H1 (cell line): Measurements from ENCODE around the gene HSPD1. TPM values are rescaled to one million over a fixed set of nuclear protein-coding genes. Genes with fewer than 3 reads are reported as not detected.

ENCODE experiments used
- CREB1 ChIP-seq: IDR thresholded peaks from 2 replicates; pipeline ENCODE4 v1.6.1; 2012; ENCODE audit warnings: inconsistent platforms
- KDM1A ChIP-seq: fragments of 200-600, 300-600 bp; sonication (generic); IDR thresholded peaks from 2 replicates; pipeline ENCODE4 v1.7.1; 2016; ENCODE audit warnings: mild to moderate bottlenecking, low read length, borderline replicate concordance
- NANOG ChIP-seq: IDR thresholded peaks from 2 replicates; pipeline ENCODE4 v1.6.1; 2011; ENCODE audit warnings: low read length, low read depth, mild to moderate bottlenecking, inconsistent platforms; ENCODE audit not compliant: insufficient read depth, poor library complexity, severe bottlenecking
- PHF8 ChIP-seq: fragments of 200-600 bp; sonication (generic); conservative IDR thresholded peaks from 2 replicates; pipeline ENCODE4 v1.7.1; 2012; ENCODE audit warnings: low read depth, mild to moderate bottlenecking, inconsistent platforms, low read length, moderate library complexity
- SP4 ChIP-seq: IDR thresholded peaks from 2 replicates; pipeline ENCODE4 v1.6.1; 2012; ENCODE audit warnings: low read length, inconsistent platforms
- polyA plus RNA-seq, 7 experiments: library from polyadenylated mRNA; depleted of rRNA in 3 of 7; stranded (reverse) in 5 of 7; unstranded in 2 of 7; fragments of >200 nt in 5 of 7; fragments of 200-250 nt in 2 of 7; gene quantifications; 1 replicate in 5 of 7; 2 replicates in 1 of 7; 4 replicates in 1 of 7; pipeline versions ENCODE4 v1.2.1 to v1.2.3, GENCODE V29; 2011 to 2013; ENCODE audit warnings: missing spikeins in 2 of 7, mixed read lengths in 2 of 7
- total RNA-seq: library from RNA; stranded (reverse); fragmentation: NEBNext Ultra II Directional; extraction: Animal tissue kit (Norgen Biotek cat#: 25700); gene quantifications from 2 replicates; pipeline ENCODE4 v1.2.1, GENCODE V29; 2021

The HSPD1 gene
- total and polyA plus RNA-seq, 2 of the 8 experiments (the other 6 are each of a cell fraction or from before 2014, with no cell fraction given), result 221 to 1,108 TPM

DNA sequence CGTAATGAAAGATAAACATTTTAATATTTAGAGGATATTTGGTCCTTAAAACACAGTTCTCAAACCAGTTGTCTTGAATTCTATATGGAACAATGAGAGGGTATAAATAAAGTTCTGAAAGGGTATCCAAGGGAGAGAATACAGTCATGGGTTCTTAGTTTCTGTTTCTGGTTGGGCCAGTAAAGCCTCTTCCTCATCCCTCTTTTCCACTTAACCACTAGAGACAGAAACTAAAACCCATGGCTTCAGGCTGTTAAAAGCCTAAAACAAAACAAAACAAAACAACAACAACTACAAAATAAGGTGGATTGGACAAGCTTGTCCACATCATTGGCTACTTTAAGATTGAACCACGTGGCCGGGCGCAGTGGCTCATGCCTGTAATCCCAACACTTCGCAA is 27.5 kb downstream of the HSPD1 start (continued):
- TF ChIP-seq NANOG (no peak), SP4 (no peak), CREB1 (no peak), KDM1A (no peak), PHF8 (no peak)
